NCI-H2227 (cell line): ENCODE measurements around the gene IRF4.
"Not testable (repeated sequence)": the region's sequence is repeated elsewhere in the genome, so short reads cannot be mapped to it uniquely, and the experiment has no call there.

Source experiments
- DNase-seq: peaks from one replicate; lab custom pipeline; 2025; ENCODE audit not compliant: unreplicated experiment; lab: John Stamatoyannopoulos, UW

The IRF4 gene

DNA sequence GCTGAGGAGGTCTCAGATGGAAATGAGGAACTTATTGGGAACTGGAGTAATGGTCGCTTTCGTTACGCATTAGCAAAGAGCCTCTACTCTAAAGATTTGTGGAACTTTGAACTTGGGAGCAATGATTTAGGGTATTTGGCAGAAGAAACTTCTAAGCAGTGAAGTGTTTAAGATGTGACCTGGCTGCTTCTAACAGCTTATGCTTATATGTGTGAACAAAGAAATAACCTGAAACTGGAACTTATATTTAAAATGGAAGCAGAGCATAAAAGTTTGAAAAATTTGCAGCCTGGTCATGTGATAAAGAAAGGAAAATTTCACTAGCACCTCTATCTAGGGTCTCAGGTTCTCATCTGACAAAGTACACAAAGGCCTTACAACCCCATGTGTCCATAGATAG lies 23.5 kb downstream of the IRF4 start:
- DNase-seq = no peak

DNA sequence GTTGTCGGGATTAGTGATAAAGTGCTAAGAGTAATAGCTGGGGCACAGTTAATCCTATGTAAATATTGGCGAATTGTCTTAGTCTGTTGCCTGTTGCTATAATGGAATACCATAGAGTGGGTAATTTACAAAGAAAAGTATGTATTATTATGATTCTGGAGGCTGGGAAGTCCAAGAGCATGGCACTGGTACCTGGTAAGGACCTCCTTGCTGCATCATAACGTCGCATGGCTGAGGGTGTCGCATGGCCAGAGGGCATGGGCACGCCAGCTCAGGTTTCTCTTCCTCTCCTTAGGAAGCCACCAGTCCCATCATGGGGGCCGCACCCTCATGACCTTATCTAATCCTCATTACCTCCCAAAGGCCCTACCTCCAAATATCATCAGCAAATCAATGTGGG lies 29.7 kb downstream of the IRF4 start:
- no peak for DNase-seq

DNA sequence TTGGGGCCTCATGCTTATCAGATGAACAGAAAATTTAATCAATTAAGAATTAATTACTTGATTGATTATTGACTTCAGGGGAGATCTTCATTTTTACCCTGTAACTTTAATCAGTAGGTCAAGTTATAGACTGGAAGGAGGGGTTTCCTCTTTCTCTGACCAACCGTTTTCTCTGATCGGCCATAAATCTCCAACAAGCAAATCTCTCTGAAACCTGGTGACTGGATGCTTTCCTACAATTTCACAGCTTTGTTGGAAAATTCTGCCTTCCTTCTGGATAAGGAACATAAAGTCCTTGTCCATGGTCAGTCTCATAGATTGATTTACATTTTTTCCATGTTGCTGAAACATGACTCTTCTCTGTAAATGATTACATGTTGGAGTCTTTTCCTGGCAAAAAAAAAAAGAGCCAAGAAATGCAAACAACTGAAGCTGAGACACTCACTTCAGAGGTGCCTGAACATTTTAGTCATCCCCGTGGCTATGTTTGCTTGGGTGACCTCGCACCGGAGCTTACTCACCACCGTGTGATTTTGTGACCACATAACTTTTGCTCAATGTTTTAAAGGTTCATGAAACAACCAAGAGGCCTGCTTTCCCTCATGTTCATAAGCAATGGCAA lies 31.0 kb downstream of the IRF4 start:
- DNase-seq = no peak

DNA sequence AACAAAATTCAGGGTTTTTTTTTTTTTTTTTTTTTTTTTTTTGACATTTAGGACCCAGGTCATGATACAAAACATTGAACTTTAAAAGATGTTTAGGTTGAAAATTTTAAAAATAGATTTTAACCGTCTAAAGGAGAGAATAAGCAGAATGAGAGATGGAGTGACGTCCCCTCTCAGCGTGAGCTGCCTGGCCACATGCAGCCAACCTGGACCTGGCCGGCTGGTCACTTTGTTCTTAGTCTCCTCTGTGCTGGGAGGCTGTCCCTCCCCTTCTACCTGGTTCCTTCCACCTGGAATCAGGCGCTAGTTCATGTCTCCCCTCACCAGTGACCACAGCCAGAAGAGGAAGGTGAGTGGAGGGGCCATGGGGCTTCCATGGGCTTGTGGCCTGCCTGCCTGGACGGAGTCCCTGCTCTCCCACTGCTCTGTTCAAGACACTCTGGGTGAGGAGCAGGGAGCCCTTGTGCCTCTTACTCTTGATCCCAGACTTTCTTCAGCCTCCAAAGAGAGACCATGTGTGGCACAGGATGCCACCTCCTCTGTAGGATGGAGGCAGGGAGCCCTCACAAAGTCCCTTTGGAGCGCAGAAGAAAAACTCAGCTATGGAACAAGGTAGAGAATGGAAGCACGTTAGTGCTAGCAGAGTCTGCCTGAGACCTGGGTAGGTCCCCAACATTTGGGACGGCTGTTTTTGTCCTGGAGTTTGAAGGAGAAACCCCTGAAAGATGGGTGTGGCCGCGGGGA lies 31.7 kb downstream of the IRF4 start:
- no peak for DNase-seq

DNA sequence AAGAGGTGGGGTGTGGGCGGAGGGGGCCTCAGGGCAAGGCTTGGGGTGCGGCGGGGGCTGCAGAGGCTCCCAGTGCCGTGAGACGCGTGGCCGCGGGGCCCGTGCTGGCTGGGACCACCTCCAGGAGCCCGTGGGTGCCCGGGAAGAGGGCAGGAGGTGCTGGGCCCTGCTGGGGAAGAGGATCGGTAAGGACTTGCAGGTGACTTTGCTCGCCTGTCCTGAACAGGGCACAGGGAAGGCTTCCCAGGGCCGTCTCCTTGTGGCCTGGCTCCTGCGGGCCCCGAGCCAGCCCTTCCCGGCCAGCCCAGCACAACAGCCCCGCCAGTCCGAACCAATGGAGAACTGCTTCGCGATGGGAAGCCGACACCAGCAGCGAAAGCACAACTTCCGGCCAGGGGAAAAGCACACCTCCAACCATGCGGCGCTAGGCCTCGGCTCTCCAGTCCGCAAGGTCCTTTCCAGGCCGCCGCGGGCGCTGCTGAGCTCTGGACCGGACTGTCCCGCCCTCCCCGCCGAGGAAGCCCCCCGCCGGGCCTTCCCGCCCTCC lies 32.3 kb downstream of the IRF4 start:
- DNase-seq = no peak

DNA sequence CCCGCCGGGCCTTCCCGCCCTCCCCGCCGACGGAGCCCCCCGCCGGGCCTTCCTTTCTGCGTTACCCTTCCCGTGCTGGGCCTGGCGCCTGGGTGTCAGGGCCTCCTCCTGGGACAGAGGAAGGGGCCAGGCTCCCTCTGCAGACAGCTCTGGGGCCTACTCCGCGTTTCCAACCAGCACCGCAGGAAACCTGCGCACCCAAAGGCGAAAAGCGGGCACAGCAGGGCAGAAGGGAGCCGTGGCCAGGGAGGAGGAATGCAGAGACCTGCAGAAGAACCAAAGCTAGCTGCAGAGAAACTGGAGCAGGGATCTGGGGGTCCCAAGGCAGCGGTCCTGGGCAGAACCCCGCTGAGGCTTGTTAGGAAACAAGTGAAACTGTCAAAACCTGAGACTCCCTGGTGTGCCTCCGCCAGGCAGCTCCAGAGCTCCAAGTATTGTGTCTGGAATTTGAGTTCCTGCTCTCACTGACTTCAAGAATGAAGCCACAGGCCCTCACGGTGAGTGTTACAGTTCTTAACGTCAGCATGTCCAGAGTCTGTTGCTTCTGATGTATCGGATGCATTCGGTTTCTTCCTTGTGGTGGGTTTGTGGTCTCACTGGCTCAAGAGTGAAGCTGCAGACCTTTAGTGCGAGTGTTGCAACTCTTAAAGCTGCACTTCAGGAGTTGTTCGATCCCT lies 33.3 kb downstream of the IRF4 start:
- DNase-seq = no peak

DNA sequence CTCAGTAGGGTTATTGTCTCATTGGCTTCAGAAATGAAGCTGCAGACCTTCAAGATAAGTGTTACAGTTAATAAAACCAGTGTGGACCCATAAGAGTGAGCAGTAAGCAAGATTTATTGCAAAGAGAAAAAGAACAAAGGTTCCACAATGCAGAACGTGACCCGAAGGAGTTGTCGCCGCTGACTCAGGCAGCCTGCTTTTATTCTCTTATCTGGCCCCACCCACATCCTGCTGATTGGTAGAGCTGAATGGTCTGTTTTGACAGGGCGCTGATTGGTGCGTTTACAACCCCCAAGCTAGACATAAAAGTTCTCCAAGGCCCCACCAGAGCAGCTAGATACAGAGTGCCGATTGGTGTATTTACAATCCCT lies 33.9 kb downstream of the IRF4 start:
- DNase-seq = not testable (repeated sequence)

DNA sequence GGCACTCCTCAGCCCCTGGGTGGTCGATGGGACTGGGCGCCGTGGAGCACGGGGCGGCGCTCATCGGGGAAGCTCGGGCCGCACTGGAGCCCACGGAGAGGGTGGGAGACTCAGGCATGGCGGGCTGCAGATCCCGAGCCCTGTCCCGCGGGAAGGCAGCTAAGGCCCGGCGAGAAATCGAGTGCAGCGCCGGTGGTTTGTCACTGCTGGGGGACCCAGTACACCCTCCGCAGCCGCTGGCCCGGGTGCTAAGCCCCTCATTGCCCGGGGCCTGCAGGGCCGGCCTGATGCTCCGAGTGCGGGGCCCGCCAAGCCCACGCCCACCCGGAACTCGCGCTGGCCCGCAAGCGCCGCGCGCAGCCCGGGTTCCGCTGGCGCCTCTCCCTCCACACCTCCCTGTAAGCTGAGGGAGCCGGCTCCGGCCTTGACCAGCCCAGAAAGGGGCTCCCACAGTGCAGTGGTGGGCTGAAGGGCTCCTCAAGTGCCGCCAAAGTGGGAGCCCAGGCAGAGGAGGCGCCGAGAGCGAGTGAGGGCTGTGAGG lies 34.7 kb downstream of the IRF4 start:
- DNase-seq = not testable (repeated sequence)

DNA sequence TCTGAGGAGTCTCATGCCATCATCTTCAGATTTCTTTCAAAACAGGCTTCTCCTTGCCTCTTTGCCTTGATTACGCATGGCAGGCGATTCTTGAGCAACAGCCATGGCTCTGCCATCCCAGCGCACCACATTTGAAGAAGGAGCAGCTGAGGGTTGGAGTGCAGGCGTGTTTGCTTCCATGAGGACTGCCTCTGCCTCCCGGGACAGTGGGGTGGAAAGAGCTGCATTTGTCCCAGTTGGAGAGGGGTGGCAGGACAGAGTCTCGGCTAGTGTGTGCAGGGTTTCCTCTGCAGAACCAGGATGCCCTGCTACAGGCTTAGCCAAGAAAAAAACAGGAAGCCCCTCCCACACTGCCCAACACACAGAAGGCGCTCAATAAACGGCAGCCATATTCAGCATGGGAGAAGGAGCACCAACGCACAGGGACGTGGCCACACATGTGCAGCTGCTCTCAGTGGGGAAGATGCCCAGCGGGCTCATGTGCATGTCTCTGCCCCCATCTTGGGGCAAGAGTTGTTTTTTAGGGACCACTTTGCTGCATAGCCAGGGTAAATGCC lies 36.6 kb downstream of the IRF4 start:
- DNase-seq = no peak

DNA sequence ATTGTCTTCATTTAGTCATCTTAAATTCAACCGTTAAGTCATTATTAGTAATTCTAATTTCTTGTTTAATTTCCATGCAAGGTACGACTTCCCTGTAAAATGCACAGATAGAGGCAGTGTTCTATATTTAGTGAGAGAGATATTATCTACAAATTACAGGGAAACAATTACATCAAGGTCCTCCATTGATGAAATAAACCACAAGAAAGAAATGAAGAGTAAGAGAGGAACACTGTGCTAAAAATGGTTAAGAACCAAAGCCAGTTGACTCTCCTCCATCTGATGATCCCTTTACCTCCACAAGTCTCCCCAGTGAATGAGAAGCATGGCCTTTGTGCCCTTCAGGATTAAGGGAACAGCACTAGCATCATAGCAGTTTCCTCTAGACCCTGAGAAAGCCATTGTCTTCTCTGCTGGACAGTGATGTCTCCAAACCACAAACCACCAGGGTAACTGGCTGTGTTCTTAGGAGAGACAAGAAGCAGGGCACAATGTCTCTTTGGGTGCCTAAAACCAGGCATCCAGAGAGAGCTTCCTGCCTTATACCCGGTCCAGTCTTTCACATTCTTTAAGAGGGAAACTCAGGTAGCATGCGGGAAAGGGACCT lies 38.1 kb downstream of the IRF4 start:
- no peak for DNase-seq

DNA sequence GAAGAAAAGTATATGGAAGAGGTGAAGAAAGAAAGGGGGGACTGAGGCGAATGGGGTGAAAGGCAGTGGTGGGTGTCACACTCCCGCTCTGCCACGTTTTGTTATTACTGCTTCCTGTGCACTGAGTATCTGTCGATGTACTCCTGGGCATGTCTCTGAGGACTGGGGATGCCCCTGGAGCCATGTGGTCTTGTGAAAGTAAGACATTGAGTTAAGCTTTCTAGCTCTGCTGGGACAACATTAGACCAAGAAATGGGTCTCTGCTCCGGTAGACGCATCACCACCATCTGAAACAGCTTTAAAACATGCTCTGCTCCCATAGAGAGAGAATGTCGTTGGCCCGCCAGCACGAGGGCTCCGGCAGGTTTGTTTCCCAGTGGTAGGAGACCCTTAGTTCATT lies 40.0 kb downstream of the IRF4 start:
- no peak for DNase-seq

DNA sequence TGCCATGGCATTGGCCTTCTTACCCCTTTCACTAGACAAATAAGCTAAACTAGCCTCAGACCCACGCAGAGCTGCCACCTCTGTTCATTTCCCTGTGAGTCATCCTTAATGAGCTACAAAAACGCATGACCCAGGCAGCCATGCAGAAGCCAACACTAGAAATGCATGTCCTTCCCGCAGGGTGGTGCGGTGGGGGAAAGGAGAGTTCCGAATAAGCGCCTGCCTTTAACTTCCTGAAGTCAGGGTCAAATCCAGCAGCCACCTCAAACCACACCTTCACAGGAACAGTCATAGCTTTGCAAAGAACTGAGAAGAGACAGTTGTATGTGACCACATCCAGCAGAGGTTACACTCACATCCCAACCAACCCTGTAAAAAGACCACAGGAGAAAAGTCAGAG lies 40.4 kb downstream of the IRF4 start:
- no peak for DNase-seq

DNA sequence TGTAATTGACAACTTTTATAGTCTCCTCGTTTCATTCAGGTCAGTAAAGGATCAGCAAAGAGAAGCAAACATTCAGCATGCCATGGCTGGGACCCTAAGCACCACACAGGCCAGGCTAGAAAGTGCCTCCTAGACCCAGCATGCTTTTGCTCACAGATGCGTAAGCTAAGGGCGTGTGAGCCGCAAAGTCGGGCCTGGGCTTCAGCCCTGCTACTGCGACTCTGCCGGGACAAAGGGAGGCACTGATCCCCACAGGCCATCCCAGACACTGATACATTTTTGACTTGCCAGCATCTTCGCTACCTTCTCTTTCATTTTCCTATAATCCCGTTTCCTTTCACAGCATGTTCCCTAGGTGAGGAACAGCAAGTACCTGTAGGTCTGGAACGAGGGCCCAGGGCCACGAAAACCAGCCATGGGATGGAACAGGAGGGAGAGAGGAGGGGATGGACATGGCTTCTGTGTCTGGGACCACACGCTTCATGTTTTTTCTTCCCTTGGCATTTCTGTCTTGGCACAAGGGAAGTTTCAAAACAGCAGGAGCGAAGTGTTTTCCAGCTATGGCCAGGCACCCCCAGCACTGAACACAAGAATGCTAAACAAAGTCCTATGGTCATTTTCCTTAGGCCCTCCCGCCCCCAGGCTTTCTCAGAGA lies 42.6 kb downstream of the IRF4 start:
- DNase-seq = no peak

DNA sequence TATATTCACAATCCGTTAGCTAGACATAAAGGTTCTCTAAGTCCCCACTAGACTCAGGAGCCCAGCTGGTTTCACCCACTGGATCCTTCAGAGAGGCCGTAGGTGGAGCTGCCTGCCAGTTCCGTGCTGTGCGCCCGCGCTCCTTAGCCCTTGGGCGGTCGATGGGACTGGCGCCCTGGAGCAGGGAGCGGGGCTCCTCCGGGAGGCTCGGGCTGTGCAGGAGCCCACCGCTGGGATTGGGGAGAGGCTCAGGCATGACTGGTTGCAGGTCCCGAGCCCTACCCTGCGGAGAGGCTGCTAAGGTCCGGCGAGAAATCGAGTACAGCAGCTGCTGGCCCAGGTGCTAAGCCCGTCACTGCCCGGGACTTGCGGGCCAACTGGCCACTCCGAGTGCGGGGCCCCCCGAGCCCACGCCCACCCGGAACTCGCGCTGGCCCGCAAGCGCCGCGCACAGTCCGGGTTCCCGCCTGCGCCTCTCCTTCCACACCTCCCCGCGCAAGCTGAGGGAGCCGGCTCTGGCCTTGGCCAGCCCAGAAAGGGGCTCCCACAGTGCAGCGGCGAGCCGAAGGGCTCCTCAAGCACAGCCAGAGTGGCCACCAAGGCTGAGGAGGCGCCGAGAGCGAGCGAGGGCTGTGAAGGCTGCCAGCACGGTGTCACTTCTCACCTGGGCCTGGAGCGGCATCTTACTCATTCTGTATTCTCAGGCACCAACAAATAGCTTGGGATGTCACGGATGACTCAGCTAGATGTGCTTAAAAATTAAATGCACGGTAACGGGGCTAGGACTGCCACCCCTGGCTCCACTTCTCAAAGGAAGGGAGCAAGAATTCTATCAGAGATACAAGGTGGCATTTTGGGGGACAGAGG lies 44.1 kb downstream of the IRF4 start:
- DNase-seq = no peak

DNA sequence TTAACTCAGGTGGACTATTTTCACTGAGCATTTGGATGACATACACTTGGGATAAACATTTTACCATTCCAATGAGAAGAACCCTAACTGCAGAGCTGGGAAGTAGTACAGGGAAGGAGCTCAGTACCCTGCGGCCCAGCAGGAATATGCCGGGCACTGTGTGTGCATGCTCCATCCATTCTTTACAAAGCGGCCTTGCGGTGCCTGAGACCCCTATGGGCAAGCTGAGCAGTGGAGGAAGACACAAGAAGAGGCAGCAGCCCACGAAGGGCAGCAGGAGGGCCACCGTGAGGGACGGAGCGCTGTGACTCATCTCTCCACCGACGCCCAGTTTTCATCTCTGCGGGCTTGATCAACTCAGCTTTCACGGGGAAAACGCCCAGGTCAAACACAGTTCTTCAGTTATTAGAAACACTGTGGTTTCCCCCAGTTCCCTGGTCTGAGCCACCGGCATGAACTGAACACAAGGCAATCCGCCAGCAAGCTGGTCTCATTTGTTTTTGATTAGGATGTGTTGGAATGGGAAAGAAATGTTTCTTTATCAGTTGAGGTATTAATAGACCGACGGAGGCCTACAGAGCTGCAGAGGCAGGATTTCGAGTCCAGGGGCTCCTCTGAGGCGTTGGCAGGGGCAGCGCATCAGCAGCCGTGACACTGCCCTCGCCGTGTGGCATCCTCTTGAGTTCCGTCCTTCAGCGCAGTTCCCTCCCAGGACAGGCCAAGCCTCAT lies 44.9 kb downstream of the IRF4 start:
- DNase-seq = no peak

DNA sequence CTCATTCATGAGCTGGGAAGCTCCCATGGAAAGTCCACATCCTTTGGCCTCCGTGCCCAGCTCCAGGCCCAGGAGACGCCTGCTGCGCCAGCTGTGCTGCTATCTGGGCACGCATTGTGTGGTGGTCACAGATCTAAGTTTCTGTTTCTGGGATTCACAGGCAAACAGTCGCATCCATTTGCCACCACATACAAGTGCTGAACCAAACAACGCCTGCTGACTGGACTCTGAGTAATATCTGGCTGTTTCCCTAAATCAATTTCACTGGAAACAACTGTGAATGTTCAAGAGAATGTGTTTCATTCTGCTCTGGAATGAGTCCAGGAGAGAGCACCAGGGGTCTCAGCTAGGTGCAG lies 45.5 kb downstream of the IRF4 start:
- no peak for DNase-seq

DNA sequence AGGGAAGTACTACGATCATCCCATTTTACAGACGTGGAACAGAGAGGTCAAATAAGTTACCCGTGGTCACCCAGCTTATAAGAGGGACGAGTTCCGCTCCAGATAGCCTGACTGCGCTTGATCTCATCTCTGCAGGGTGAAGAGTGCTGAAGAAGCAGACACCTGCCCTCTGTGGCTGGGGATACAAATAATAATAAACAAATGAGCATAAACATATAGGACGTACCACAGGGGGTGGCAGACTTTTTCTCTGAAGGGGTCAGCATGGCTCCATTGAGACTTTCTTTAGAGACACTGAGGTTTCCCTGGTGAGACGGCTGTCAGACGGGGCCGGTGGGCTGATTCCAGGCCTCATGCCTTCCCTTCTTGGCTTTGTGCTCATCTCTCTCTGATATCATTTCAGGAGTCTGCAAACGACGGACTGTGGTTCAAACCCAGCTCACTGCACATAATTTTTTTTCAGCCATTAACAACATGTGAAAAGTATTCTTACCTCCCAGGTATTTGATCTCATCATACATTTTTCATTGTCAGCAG lies 47.1 kb downstream of the IRF4 start:
- no peak for DNase-seq

DNA sequence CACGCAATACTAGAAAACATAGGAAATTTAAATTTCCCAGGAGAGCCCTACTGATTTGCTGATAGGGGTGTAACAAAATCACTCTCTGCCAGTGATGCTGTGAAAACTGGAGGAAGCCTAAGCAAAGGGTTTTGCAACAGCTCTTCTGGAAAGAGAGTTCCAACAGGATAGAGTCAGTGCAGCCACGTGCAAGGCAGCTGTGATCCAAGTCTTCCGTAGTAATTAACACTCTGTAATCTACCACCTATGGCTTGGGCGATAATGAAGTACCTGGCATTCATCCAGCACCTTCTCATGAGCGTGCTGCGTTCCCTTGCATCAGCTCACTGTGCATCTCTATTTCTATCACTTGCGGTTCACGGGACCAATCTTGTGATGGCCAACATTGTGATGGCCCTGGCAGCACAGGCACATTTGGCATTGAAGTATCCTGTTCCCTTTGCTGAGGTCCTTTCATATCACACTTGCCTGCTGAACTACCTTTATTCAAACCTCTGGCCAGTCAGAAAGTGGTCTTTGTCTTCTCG lies 48.2 kb downstream of the IRF4 start:
- DNase-seq = no peak
